HepG2 (cell line): Measurements from ENCODE around the gene DSCAML1. TPM values are rescaled to one million over a fixed set of nuclear protein-coding genes. Genes with fewer than 3 reads are reported as not detected.

Source experiments
- ARNT ChIP-seq: fragments of 450-650 bp; IDR thresholded peaks from 2 replicates; pipeline ENCODE4 v1.6.1; 2017
- CCDC6 ChIP-seq: sonication (generic); formaldehyde crosslinking; IDR thresholded peaks from 2 replicates; pipeline ENCODE4 v1.8.1; 2022; ENCODE audit warnings: mild to moderate bottlenecking, missing genetic modification reagents, moderate library complexity
- E2F5 ChIP-seq: sonication (generic); formaldehyde crosslinking; conservative IDR thresholded peaks from 2 replicates; pipeline ENCODE4 v1.4.0; 2020; ENCODE audit warnings: missing genetic modification reagents
- EZH2 ChIP-seq: conservative IDR thresholded peaks from 2 replicates; pipeline ENCODE4 v1.6.1; 2012; ENCODE audit warnings: mild to moderate bottlenecking, low read depth, low read length, moderate library complexity
- FOXA3 ChIP-seq: IDR thresholded peaks from 2 replicates; pipeline ENCODE4 v1.6.1; 2016; ENCODE audit warnings: missing genetic modification reagents, missing compliant biosample characterization
- HNRNPK ChIP-seq: fragments of 200-400 bp; formaldehyde crosslinking; IDR thresholded peaks from 2 replicates; pipeline ENCODE4 v1.6.1; 2018; ENCODE audit warnings: low read length, low read depth, moderate library complexity, mild to moderate bottlenecking; ENCODE audit not compliant: poor library complexity, severe bottlenecking
- HOXA5 ChIP-seq: sonication (generic); formaldehyde crosslinking; IDR thresholded peaks from 2 replicates; pipeline ENCODE4 v1.4.0; 2020; ENCODE audit warnings: missing genetic modification reagents
- ISL2 ChIP-seq: sonication (generic); formaldehyde crosslinking; IDR thresholded peaks from 2 replicates; pipeline ENCODE4 v1.5.0; 2020; ENCODE audit warnings: missing genetic modification reagents
- MED1 ChIP-seq: sonication (generic); formaldehyde crosslinking; IDR thresholded peaks from 2 replicates; pipeline ENCODE4 v1.4.0; 2020; ENCODE audit warnings: missing genetic modification reagents
- MZF1 ChIP-seq: sonication (generic); formaldehyde crosslinking; IDR thresholded peaks from 2 replicates; pipeline ENCODE4 v1.8.1; 2023; ENCODE audit warnings: mild to moderate bottlenecking, missing genetic modification reagents, borderline replicate concordance
- NONO ChIP-seq, 2 experiments: fragments of 450-650 bp in 1 of 2; sonication (generic) in 1 of 2; formaldehyde crosslinking in 1 of 2; IDR thresholded peaks in 1 of 2; conservative IDR thresholded peaks in 1 of 2; 2 replicates each; pipeline versions ENCODE4 v1.6.1 to v1.8.0; 2017 to 2022; ENCODE audit warnings: mild to moderate bottlenecking in 1 of 2, missing genetic modification reagents in 1 of 2, moderate library complexity in 1 of 2
- SMAD9 ChIP-seq: sonication (generic); formaldehyde crosslinking; IDR thresholded peaks from 2 replicates; pipeline ENCODE4 v1.5.1; 2020; ENCODE audit warnings: mild to moderate bottlenecking, missing genetic modification reagents
- SNRNP70 ChIP-seq: fragments of 200-400 bp; formaldehyde crosslinking; IDR thresholded peaks from 2 replicates; pipeline ENCODE4 v1.6.1; 2017; ENCODE audit warnings: mild to moderate bottlenecking, low read depth, low read length, moderate library complexity
- SP4 ChIP-seq: sonication (generic); formaldehyde crosslinking; IDR thresholded peaks from 2 replicates; pipeline ENCODE4 v1.8.1; 2023; ENCODE audit warnings: mild to moderate bottlenecking, missing genetic modification reagents
- SP5 ChIP-seq: IDR thresholded peaks from 2 replicates; pipeline ENCODE4 v1.6.1; 2016; ENCODE audit warnings: low read depth, borderline replicate concordance
- TMF1 ChIP-seq: sonication (generic); formaldehyde crosslinking; IDR thresholded peaks from 2 replicates; pipeline ENCODE4 v1.8.1; 2022; ENCODE audit warnings: low read depth, missing genetic modification reagents
- ZBTB14 ChIP-seq: sonication (generic); formaldehyde crosslinking; IDR thresholded peaks from 2 replicates; pipeline ENCODE4 v1.4.0; 2020; ENCODE audit warnings: missing genetic modification reagents
- ZBTB46 ChIP-seq: sonication (generic); formaldehyde crosslinking; IDR thresholded peaks from 2 replicates; pipeline ENCODE4 v1.4.0; 2020; ENCODE audit warnings: mild to moderate bottlenecking, missing genetic modification reagents, borderline replicate concordance
- ZBTB7B ChIP-seq: sonication (generic); formaldehyde crosslinking; IDR thresholded peaks from 2 replicates; pipeline ENCODE4 v1.4.0; 2020; ENCODE audit warnings: missing genetic modification reagents
- ZNF180 ChIP-seq: sonication (generic); formaldehyde crosslinking; IDR thresholded peaks from 2 replicates; pipeline ENCODE4 v1.4.0; 2020; ENCODE audit warnings: low read depth, missing genetic modification reagents, borderline replicate concordance
- ZNF30 ChIP-seq: sonication (generic); formaldehyde crosslinking; IDR thresholded peaks from 2 replicates; pipeline ENCODE4 v1.5.0; 2020; ENCODE audit warnings: mild to moderate bottlenecking, missing genetic modification reagents
- ZNF558 ChIP-seq: sonication (generic); formaldehyde crosslinking; IDR thresholded peaks from 2 replicates; pipeline ENCODE4 v1.9.0; 2022; ENCODE audit warnings: mild to moderate bottlenecking, missing genetic modification reagents, borderline replicate concordance
- ZNF562 ChIP-seq: sonication (generic); formaldehyde crosslinking; IDR thresholded peaks from 2 replicates; pipeline ENCODE4 v1.8.0; 2022; ENCODE audit warnings: missing genetic modification reagents, borderline replicate concordance
- ZNF614 ChIP-seq: IDR thresholded peaks from 2 replicates; pipeline ENCODE4 v1.6.1; 2018; ENCODE audit warnings: missing biosample characterization, missing genetic modification reagents, inconsistent platforms, borderline replicate concordance
- ZNF83 ChIP-seq: sonication (generic); formaldehyde crosslinking; IDR thresholded peaks from 2 replicates; pipeline ENCODE4 v1.4.0; 2020; ENCODE audit warnings: missing genetic modification reagents, mild to moderate bottlenecking, borderline replicate concordance
- polyA plus RNA-seq, 8 experiments: library from polyadenylated mRNA; depleted of rRNA in 3 of 8; stranded (reverse) in 7 of 8; unstranded in 1 of 8; fragments of >200 nt; fragmentation: Illumina TruSeq in 4 of 8; extraction: Trizol in 4 of 8; gene quantifications; 2 replicates each; pipeline versions ENCODE4 v1.2.1 to v1.2.3, GENCODE V29; 2011 to 2016; ENCODE audit warnings: low read depth in 4 of 8, missing spikeins in 1 of 8, mixed read lengths in 1 of 8; ENCODE audit not compliant: insufficient read depth in 1 of 8
- total RNA-seq, 5 experiments: library from RNA; depleted of rRNA; stranded (reverse); fragments of >200 nt; fragmentation: Illumina TruSeq; extraction: Trizol; gene quantifications; 2 replicates each; pipeline ENCODE4 v1.2.3, GENCODE V29; 2016; ENCODE audit warnings: low read depth in 1 of 5

DSCAML1 gene
- total and polyA plus RNA-seq, 2 of the 13 experiments (the other 11 are each of a cell fraction or from before 2014, with no cell fraction given): 0.29 to 0.40 TPM

GRCh38 chr11:117748771-117749540 lies 48.1 kb downstream of the DSCAML1 start (continued):
- TF ChIP-seq E2F5 (CRISPR knock-in tag) (no peak), SP5 (CRISPR knock-in tag) (peak; percentile 81), HOXA5 (no peak), SP4 (CRISPR knock-in tag) (no peak), ZBTB14 (CRISPR knock-in tag) (no peak), HNRNPK (no peak), SMAD9 (no peak), ZBTB7B (CRISPR knock-in tag) (0 out of 2 replicates have a peak, but pooled peaks have one; percentile 38), CCDC6 (peak; percentile 74; the same call in 1 of the 2 replicates), MZF1 (CRISPR knock-in tag) (no peak), NONO (IDR thresholded peaks at IDR 0.05) (no peak), NONO (CRISPR knock-in tag; conservative IDR thresholded peaks at IDR 0.05) (peak; percentile 92), ZBTB46 (CRISPR knock-in tag) (no peak), EZH2 (no peak), ISL2 (peak; percentile 73; the same call in 1 of the 2 replicates), ZNF180 (CRISPR knock-in tag) (no peak), ZNF562 (CRISPR knock-in tag) (no peak), ZNF83 (no peak), MED1 (peak; percentile 77), ZNF614 (peak; percentile 79; the same call in 1 of the 2 replicates), SNRNP70 (no peak), FOXA3 (CRISPR knock-in tag) (peak; percentile 98), TMF1 (CRISPR knock-in tag) (no peak), ZNF558 (CRISPR knock-in tag) (no peak), ZNF30 (CRISPR knock-in tag) (no peak), ARNT (no peak)
